Sigmoid colon (tissue), 3 donors: Measurements from ENCODE around the gene LYPD6B.

Experiments
- POLR2A ChIP-seq, 2 donors: fragments of 450-650 bp; IDR thresholded peaks; one replicate each; pipeline ENCODE4 v1.6.1; 2016; ENCODE audit warnings: antibody characterized with exemption in 2 of 2, mild to moderate bottlenecking in 2 of 2, moderate library complexity in 2 of 2
- TF ChIP-seq, protein P1 (sequence below), 4 experiments: fragments of 450-650 bp in 3 of 4; fragments of 200-600 bp in 1 of 4; IDR thresholded peaks; one replicate each; pipeline ENCODE4 v1.5.1; 2016 to 2019; ENCODE audit warnings: antibody characterized with exemption in 4 of 4, mild to moderate bottlenecking in 3 of 4, moderate library complexity in 2 of 4

DNA sequence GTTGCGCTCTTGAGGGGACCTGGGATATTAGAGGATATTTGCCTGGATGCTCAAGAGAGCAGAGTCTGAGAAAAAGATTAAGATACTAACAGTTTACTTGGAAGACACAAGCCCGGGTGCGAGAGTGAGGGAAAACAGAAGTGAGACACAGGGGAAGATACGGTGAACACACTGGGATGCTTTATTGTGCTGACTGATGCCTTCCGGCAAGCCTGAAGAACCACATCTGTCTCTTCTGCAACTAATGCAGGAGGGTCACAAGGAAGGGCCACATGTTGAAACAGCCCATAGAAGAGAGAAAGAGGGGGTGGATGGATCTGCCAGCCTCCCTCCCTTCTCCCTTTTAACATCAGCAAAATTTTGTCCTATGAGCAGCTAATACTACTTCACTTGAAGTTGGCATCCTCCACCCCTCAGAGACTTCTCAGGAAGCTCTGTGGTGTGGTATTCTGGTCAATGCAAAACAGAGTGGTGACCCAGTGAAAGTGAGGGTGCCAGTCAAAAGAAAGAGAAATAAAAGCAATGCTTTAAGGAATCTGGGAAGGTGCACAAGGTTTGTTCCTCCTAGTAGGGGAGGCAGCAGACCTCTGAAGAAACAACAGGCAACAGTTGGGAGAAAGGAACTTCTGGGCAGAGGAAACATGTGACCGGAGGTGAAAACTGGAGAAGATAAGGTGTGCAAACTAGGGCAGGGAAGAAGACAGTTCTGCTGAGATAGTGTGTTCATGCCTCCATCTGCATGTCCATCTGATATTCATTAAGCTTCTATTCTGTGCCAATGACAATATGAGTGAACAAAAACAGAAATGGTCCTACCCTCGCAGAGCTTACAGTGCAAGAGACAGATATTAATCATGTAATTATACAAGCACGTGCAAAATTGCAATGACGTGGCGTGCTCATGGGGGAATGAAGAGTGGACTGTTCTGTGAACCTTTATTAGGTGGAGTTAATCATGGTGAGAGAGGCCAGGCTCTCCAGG, 107.1 kb downstream of the LYPD6B start:
- TF ChIP-seq, protein P1, sequence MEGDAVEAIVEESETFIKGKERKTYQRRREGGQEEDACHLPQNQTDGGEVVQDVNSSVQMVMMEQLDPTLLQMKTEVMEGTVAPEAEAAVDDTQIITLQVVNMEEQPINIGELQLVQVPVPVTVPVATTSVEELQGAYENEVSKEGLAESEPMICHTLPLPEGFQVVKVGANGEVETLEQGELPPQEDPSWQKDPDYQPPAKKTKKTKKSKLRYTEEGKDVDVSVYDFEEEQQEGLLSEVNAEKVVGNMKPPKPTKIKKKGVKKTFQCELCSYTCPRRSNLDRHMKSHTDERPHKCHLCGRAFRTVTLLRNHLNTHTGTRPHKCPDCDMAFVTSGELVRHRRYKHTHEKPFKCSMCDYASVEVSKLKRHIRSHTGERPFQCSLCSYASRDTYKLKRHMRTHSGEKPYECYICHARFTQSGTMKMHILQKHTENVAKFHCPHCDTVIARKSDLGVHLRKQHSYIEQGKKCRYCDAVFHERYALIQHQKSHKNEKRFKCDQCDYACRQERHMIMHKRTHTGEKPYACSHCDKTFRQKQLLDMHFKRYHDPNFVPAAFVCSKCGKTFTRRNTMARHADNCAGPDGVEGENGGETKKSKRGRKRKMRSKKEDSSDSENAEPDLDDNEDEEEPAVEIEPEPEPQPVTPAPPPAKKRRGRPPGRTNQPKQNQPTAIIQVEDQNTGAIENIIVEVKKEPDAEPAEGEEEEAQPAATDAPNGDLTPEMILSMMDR (IDR thresholded peaks at IDR 0.05): no peak
- TF ChIP-seq POLR2A (IDR thresholded peaks at IDR 0.05): no peak
